Measurements from ENCODE around the gene SLC1A2.

DNA sequence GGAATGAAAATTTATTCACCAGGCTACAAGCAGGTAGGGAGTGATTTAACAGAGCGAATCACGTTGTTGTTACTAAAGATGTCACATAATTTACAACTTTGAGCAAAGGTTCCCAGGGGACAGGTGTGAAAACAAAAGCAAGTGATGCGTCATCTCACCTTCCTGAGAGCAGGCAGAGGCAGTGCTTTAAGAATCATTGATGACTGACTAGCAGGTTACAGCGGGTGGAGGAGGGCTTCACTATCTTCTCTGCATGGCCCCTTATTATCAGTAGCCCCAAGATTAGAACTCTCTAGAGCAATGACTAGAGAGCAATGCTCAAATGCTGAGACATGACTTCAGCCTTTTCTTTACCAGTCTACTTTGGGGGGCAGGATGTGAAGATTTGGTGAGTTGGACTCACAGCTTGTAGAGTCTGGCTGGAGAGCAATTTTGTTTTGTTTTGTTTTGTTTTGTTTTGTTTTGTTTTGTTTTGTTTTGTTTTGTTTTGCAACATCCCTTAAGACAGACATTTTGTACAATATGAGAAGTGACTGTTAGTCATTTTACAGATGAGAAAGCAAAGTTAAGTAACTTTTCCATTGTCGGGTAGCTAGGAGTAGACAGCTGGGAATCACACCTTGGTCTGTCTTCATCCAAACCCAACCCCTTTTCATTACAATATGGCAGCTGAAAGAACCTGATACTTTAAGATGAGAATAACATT lies 84.8 kb downstream of the SLC1A2 start:
- TF ChIP-seq NR1H2 (CRISPR knock-in tag; IDR thresholded peaks at IDR 0.05), result no peak
- TF ChIP-seq, protein P1, sequence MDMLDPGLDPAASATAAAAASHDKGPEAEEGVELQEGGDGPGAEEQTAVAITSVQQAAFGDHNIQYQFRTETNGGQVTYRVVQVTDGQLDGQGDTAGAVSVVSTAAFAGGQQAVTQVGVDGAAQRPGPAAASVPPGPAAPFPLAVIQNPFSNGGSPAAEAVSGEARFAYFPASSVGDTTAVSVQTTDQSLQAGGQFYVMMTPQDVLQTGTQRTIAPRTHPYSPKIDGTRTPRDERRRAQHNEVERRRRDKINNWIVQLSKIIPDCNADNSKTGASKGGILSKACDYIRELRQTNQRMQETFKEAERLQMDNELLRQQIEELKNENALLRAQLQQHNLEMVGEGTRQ (CRISPR knock-in tag; IDR thresholded peaks at IDR 0.05), result no peak
